Thymus (tissue), 11 donors: ENCODE data around the gene RNF208. TPM values are rescaled to one million over a fixed set of nuclear protein-coding genes. Genes with fewer than 3 reads are reported as not detected.

Experiments
- DNase-seq, 9 donors: peaks; one replicate each; pipeline ENCODE4 v3.0.0-alpha.2; 2013; ENCODE audit warnings: low spot score in 9 of 9, low read depth in 6 of 9, missing footprints in 1 of 9
- H3K27ac ChIP-seq, 2 donors: one replicate each; pipeline ENCODE4 v1.5.1; 2013; ENCODE audit warnings: control low read depth in 1 of 2, low read depth in 1 of 2, low read length in 1 of 2, mild to moderate bottlenecking in 1 of 2, moderate library complexity in 1 of 2
- H3K27me3 ChIP-seq, 2 donors: one replicate each; pipeline ENCODE4 v1.5.1; 2013; ENCODE audit warnings: low read length in 1 of 2; ENCODE audit not compliant: control insufficient read depth in 2 of 2, insufficient read depth in 1 of 2
- H3K36me3 ChIP-seq, 2 donors: one replicate each; pipeline ENCODE4 v1.5.1; 2013; ENCODE audit warnings: low read length in 1 of 2, mild to moderate bottlenecking in 1 of 2, moderate library complexity in 1 of 2; ENCODE audit not compliant: control insufficient read depth in 2 of 2, insufficient read depth in 2 of 2
- H3K4me1 ChIP-seq, 2 donors: one replicate each; pipeline ENCODE4 v1.5.1; 2013; ENCODE audit warnings: low read length in 2 of 2; ENCODE audit not compliant: control insufficient read depth in 2 of 2, insufficient read depth in 2 of 2
- H3K4me3 ChIP-seq, 2 donors: one replicate each; pipeline ENCODE4 v1.5.1; 2013; ENCODE audit warnings: low read length in 2 of 2, control low read depth in 1 of 2, mild to moderate bottlenecking in 1 of 2
- H3K9me3 ChIP-seq, 2 donors: one replicate each; pipeline ENCODE4 v1.5.1; 2013; ENCODE audit warnings: low read length in 1 of 2, mild to moderate bottlenecking in 1 of 2; ENCODE audit not compliant: control insufficient read depth in 2 of 2, insufficient read depth in 1 of 2
- WGBS: extraction: QIAGEN DNeasy Blood & Tissue Kit; methylation state at CpG from one replicate; pipeline ENCODE4 v1.1.7; 2013; 5-methylcytosine and 5-hydroxymethylcytosine counted together
- polyA plus RNA-seq: library from polyadenylated mRNA; stranded (reverse); fragments of 200-250 nt; gene quantifications from one replicate; pipeline ENCODE4 v1.2.3, GENCODE V29; 2013
- total RNA-seq: library from RNA; stranded (reverse); fragments of 120-200 nt; gene quantifications from one replicate; pipeline ENCODE4 v1.2.4, GENCODE V29; 2013
- donor health status: healthy.

RNF208 gene
- total and polyA plus RNA-seq, 2 donors = 0.09 to 5.3 TPM

- peaks cover 38 to 48% of the 10 kb centered on the region in 2 donors for H3K4me1 ChIP-seq
- H3K27ac ChIP-seq = no peak overlapping the region
- H3K36me3 ChIP-seq = peaks cover 34 to 47% of the 10 kb centered on the region in 2 donors
- peaks cover 0 to 43% of the 10 kb centered on the region in 2 donors for H3K27me3 ChIP-seq
- peak in 1 of 9 donors; percentile 54 for DNase-seq
- H3K9me3 ChIP-seq = no peaks in the 10 kb centered on the region
- WGBS = 70% methylated on average over 17 of the region's 17 CpGs
- H3K4me3 ChIP-seq = no peak overlapping the region
Measured at GRCh38 chr9:137176302-137177182, 45.5 kb downstream of the RNF208 start.

- Histone ChIP-seq H3K4me3 (peak overlapping the region in 1 of 2 donors; percentile 19), H3K36me3 (peaks cover 23 to 36% of the 10 kb centered on the region in 2 donors), H3K4me1 (peaks cover 38 to 50% of the 10 kb centered on the region in 2 donors), H3K27ac (no peak overlapping the region), H3K27me3 (peaks cover 8 to 53% of the 10 kb centered on the region in 2 donors), H3K9me3 (no peaks in the 10 kb centered on the region)
- DNase-seq = peak in 3 of 9 donors; percentile 39 to 62 (median 46)
- 56% methylated on average over 33 of the region's 33 CpGs for WGBS
Measured at GRCh38 chr9:137175345-137175961, 46.6 kb downstream of the RNF208 start.

GRCh38 chr9:137174722-137175293 lies 47.2 kb downstream of the RNF208 start:
- Histone ChIP-seq H3K27ac (peak overlapping the region in 1 of 2 donors; percentile 51), H3K36me3 (peaks cover 17 to 30% of the 10 kb centered on the region in 2 donors), H3K4me3 (peak overlapping the region in 1 of 2 donors; percentile 19), H3K9me3 (no peaks in the 10 kb centered on the region), H3K4me1 (peaks cover 38 to 55% of the 10 kb centered on the region in 2 donors), H3K27me3 (peaks cover 14 to 60% of the 10 kb centered on the region in 2 donors)
- 31% methylated on average over 34 of the region's 34 CpGs for WGBS
- peak in 5 of 9 donors; percentile 34 to 78 (median 57) for DNase-seq

GRCh38 chr9:137173796-137174664 lies 48.0 kb downstream of the RNF208 start:
- no peak overlapping the region for H3K4me3 ChIP-seq
- 84% methylated on average over 45 of the region's 45 CpGs for WGBS
- H3K27me3 ChIP-seq = peaks cover 22 to 68% of the 10 kb centered on the region in 2 donors
- peaks cover 9 to 22% of the 10 kb centered on the region in 2 donors for H3K36me3 ChIP-seq
- DNase-seq = no peak
- H3K27ac ChIP-seq = peak overlapping the region in 1 of 2 donors; percentile 51
- H3K4me1 ChIP-seq = peaks cover 41 to 55% of the 10 kb centered on the region in 2 donors
- no peaks in the 10 kb centered on the region for H3K9me3 ChIP-seq

- H3K36me3 ChIP-seq = peaks cover under 1 to 13% of the 10 kb centered on the region in 2 donors
- no peaks in the 10 kb centered on the region for H3K9me3 ChIP-seq
- peak overlapping the region in 1 of 2 donors; percentile 26 for H3K27ac ChIP-seq
- no peak overlapping the region for H3K4me3 ChIP-seq
- 18% methylated on average over 21 of the region's 21 CpGs for WGBS
- peaks cover 31 to 76% of the 10 kb centered on the region in 2 donors for H3K27me3 ChIP-seq
- H3K4me1 ChIP-seq = peaks cover 46 to 55% of the 10 kb centered on the region in 2 donors
- DNase-seq = no peak
Measured at GRCh38 chr9:137172901-137173795, 48.9 kb downstream of the RNF208 start.

- H3K4me3 ChIP-seq = no peak overlapping the region
- no peaks in the 10 kb centered on the region for H3K36me3 ChIP-seq
- no peak for DNase-seq
- no peak overlapping the region for H3K27ac ChIP-seq
- no peaks in the 10 kb centered on the region for H3K9me3 ChIP-seq
- WGBS = 79% methylated on average over 22 of the region's 22 CpGs
- peaks cover 49 to 94% of the 10 kb centered on the region in 2 donors for H3K27me3 ChIP-seq
- peaks cover 47 to 55% of the 10 kb centered on the region in 2 donors for H3K4me1 ChIP-seq
Measured at GRCh38 chr9:137171149-137171900, 50.7 kb downstream of the RNF208 start.

- Histone ChIP-seq H3K4me1 (peaks cover 45 to 48% of the 10 kb centered on the region in 2 donors), H3K36me3 (no peaks in the 10 kb centered on the region), H3K27ac (no peak overlapping the region), H3K27me3 (peaks cover 54 to 98% of the 10 kb centered on the region in 2 donors), H3K4me3 (no peak overlapping the region), H3K9me3 (no peaks in the 10 kb centered on the region)
- DNase-seq = no peak
- WGBS = 68% methylated on average over 14 of the region's 14 CpGs
Measured at GRCh38 chr9:137170486-137171148, 51.4 kb downstream of the RNF208 start.
